Prostate gland (tissue), 2 donors: ENCODE results near the gene ADNP. TPM values are rescaled to one million over a fixed set of nuclear protein-coding genes. Genes with fewer than 3 reads are reported as not detected.

ENCODE experiments used
- DNase-seq: peaks from one replicate; pipeline ENCODE4 v3.0.0-alpha.2; 2019; ENCODE audit warnings: low spot score
- H3K27ac ChIP-seq, 2 donors: fragments of 200-600 bp; sonication (generic); 2 replicates each; pipeline ENCODE4 v1.5.1; 2017 to 2019
- H3K27me3 ChIP-seq: fragments of 200-600 bp; sonication (generic); replicated peaks from 2 replicates; pipeline ENCODE4 v1.5.1; 2019; ENCODE audit not compliant: insufficient read depth
- H3K36me3 ChIP-seq, 2 donors: fragments of 200-600 bp; sonication (generic); 1 replicate in 1 of 2; 2 replicates in 1 of 2; pipeline versions ENCODE4 v1.5.1 to v1.8.1; 2017 to 2019
- H3K4me1 ChIP-seq: fragments of 200-600 bp; sonication (generic); replicated peaks from 2 replicates; pipeline ENCODE4 v1.5.1; 2019
- H3K4me3 ChIP-seq, 2 donors: fragments of 200-600 bp; sonication (generic); 2 replicates each; pipeline ENCODE4 v1.5.1; 2017 to 2019
- H3K9me3 ChIP-seq: fragments of 200-600 bp; sonication (generic); 2 replicates; pipeline ENCODE4 v1.5.1; 2017
- CTCF ChIP-seq, 4 experiments: fragments of 200-600 bp in 2 of 4; fragments of 450-650 bp in 2 of 4; sonication (generic) in 2 of 4; IDR thresholded peaks; 1 replicate in 3 of 4; 2 replicates in 1 of 4; pipeline ENCODE4 v1.5.1; 2016 to 2019; ENCODE audit warnings: antibody characterized with exemption in 4 of 4, mild to moderate bottlenecking in 2 of 4, moderate library complexity in 2 of 4
- POLR2A ChIP-seq: fragments of 450-650 bp; IDR thresholded peaks from one replicate; pipeline ENCODE4 v1.6.1; 2016; ENCODE audit warnings: antibody characterized with exemption, mild to moderate bottlenecking
- POLR2AphosphoS5 ChIP-seq: sonication (generic); formaldehyde crosslinking; IDR thresholded peaks from one replicate; pipeline ENCODE4 v1.6.1; 2017; ENCODE audit warnings: antibody characterized with exemption
- WGBS: methylation state at CpG from one replicate; pipeline ENCODE4 v1.1.5; 2018; 5-methylcytosine and 5-hydroxymethylcytosine counted together
- intact Hi-C: fragments of 100-400 bp; cut with DNase I; formaldehyde crosslinking; loops from one replicate; pipeline ENCODE4 v1.14.2; 2022
- total RNA-seq, 2 donors: library from RNA; depleted of rRNA; stranded (reverse); fragments of >200 nt; gene quantifications; one replicate each; pipeline ENCODE4 v1.1.0, GENCODE V29; 2016

The ADNP gene
- total RNA-seq, 2 donors from 2014 or later: 46.8 to 84.7 TPM

GRCh38 chr20:50848846-50849673 is 82.2 kb downstream of the ADNP start:
- intact Hi-C loops: no loop called here
- H3K27me3 ChIP-seq: no peaks in the 10 kb centered on the region
- no peak overlapping the region for H3K4me3 ChIP-seq
- TF ChIP-seq POLR2A (no peak), POLR2AphosphoS5 (no peak), CTCF (IDR thresholded peaks at IDR 0.05) (no peak)
- H3K36me3 ChIP-seq: no peaks in the 10 kb centered on the region
- 26% methylated on average over 18 of the region's 18 CpGs for WGBS
- peak overlapping the region; percentile 26 to 40 for H3K27ac ChIP-seq
- DNase-seq: no peak
- H3K9me3 ChIP-seq: no peaks in the 10 kb centered on the region
- H3K4me1 ChIP-seq: no peaks in the 10 kb centered on the region

- intact Hi-C loops: no loop called here
- H3K4me3 ChIP-seq: no peak overlapping the region
- peak; percentile 36 for DNase-seq
- no peaks in the 10 kb centered on the region for H3K9me3 ChIP-seq
- no peaks in the 10 kb centered on the region for H3K27me3 ChIP-seq
- 23% methylated on average over 8 of the region's 8 CpGs for WGBS
- H3K4me1 ChIP-seq: no peaks in the 10 kb centered on the region
- peak overlapping the region in 1 of 2 donors; percentile 40 for H3K27ac ChIP-seq
- no peak for TF ChIP-seq POLR2A
- H3K36me3 ChIP-seq: no peaks in the 10 kb centered on the region
Measured at GRCh38 chr20:50848341-50848808, 82.9 kb downstream of the ADNP start.

- H3K4me3 ChIP-seq: no peak overlapping the region
- 85% methylated on average over 15 of the region's 15 CpGs for WGBS
- no peaks in the 10 kb centered on the region for H3K36me3 ChIP-seq
- TF ChIP-seq POLR2AphosphoS5: no peak
- no peak for TF ChIP-seq CTCF (IDR thresholded peaks at IDR 0.05)
- TF ChIP-seq POLR2A: no peak
- intact Hi-C loops: no loop called here
- no peak overlapping the region for H3K27ac ChIP-seq
- no peaks in the 10 kb centered on the region for H3K4me1 ChIP-seq
- no peaks in the 10 kb centered on the region for H3K27me3 ChIP-seq
- H3K9me3 ChIP-seq: no peaks in the 10 kb centered on the region
- DNase-seq: no peak
Measured at GRCh38 chr20:50845566-50846215, 85.5 kb downstream of the ADNP start.

GRCh38 chr20:50844430-50845100 is 86.7 kb downstream of the ADNP start:
- WGBS: 65% methylated on average over 6 of the region's 9 CpGs
- Histone ChIP-seq H3K9me3 (no peaks in the 10 kb centered on the region), H3K36me3 (no peaks in the 10 kb centered on the region), H3K27ac (no peak overlapping the region), H3K4me1 (no peaks in the 10 kb centered on the region), H3K27me3 (no peaks in the 10 kb centered on the region), H3K4me3 (no peak overlapping the region)
- DNase-seq: peak; percentile 84
- TF ChIP-seq POLR2A: no peak
- peak; percentile 82 for TF ChIP-seq POLR2AphosphoS5
- intact Hi-C loops: no loop called here

GRCh38 chr20:50843331-50844276 is 87.6 kb downstream of the ADNP start:
- peak; percentile 67 for TF ChIP-seq POLR2AphosphoS5
- no peak for TF ChIP-seq CTCF (IDR thresholded peaks at IDR 0.05)
- TF ChIP-seq POLR2A: no peak
- no peak overlapping the region for H3K27ac ChIP-seq
- peak; percentile 57 for DNase-seq
- no peaks in the 10 kb centered on the region for H3K9me3 ChIP-seq
- intact Hi-C loops: no loop called here
- H3K4me3 ChIP-seq: no peak overlapping the region
- H3K27me3 ChIP-seq: no peaks in the 10 kb centered on the region
- WGBS: 89% methylated on average over 9 of the region's 9 CpGs
- H3K4me1 ChIP-seq: no peaks in the 10 kb centered on the region
- no peaks in the 10 kb centered on the region for H3K36me3 ChIP-seq
